Stimulated activated CD8-positive, alpha-beta memory T cell treated with anti-CD3 and anti-CD28 coated beads, Interleukin-15, amount 100 ng/mL, for 1 hour (primary cell): ENCODE results near the gene POTEF.
"Not testable (repeated sequence)": the region's sequence is repeated elsewhere in the genome, so short reads cannot be mapped to it uniquely, and the experiment has no call there.

Experiments used
- DNase-seq: peaks from one replicate; pipeline ENCODE4 v3.0.0-alpha.2; 2020; ENCODE audit warnings: low read depth

POTEF gene

DNA sequence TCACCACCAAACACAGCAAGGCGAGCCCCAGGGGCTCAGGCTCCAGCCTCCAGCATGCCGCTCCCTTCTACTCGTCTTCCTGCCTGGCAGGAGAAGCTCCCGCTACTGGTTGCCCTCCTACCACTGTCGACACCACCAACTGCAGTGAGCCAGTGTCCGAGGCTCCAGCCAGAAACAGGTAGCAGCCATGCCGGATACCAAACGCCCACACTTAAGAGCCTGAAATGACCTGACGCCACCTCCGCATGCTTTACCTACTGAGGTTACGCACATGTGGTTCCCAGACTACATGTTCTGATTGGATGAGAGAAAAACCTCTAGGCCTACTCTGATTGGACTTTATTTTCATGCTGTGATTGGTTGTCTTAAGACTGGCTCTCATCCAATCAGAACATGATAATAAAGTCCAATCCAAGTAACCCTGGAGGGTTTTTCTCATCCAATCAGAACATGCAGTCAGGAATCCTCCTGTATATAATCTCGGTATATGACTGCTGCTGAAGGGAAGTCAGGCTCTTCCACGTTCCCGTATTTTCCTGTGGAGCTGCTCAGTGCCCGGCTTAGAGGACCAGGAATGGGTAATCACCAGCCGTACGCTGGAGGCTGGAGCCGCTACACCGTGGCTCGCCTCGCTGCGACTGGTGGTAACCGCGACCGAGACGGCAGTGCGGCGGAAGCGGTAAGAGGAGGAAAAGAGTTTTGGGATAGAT is at the start of gene POTEF:
Gene POTEF (minus strand): TSS at position 103 of the 710 bp plus-strand sequence. CDS start 8,707 bp downstream, outside the sequence.
- DNase-seq = not testable (repeated sequence)

- not testable (repeated sequence) for DNase-seq
These were observed 45.8 kb upstream of the POTEF start for GRCh38 chr2:130174866-130175265.

- DNase-seq = no peak
These were observed 40.9 kb upstream of the POTEF start for GRCh38 chr2:130169896-130170295.

DNA sequence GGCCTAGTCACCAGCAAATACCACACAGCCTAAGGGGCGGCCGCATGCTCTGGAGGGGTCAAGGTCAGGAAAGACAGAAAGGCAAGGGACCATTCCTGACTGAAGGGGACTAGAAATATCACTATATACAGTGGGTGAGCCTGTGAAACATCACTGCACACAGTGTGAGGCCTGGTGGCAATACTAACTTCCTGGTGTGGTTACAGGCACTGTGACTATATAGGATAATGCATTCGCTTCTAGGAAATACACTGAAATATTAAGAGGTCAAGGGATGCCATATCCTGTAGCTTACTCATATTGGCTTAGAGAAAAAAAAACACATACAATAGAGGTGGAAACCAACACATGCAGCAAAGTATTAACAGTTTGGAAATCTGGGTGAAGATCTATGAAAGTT is 40.1 kb upstream of the POTEF start:
- DNase-seq = not testable (repeated sequence)

DNA sequence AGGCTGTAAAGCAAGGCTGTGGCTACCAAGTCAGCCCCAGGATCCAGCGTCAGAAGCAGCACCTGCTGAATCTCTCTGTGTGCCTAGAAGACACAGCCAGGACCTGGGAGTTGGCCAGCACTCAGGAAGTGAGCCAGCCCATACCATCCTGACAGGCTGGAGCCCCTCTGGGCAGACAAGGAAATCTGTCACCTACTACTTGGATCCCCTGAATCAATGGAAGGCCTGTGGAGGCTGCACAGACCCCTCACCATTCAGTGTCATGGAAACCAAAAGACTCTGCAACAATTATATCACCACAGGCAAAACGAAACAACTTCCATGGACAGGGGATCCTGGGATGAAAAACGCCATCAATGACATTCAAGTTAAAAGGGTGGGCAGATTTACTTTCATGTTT is 37.6 kb upstream of the POTEF start:
- not testable (repeated sequence) for DNase-seq

- DNase-seq = no peak
These were observed 36.4 kb upstream of the POTEF start for GRCh38 chr2:130165293-130166016.

DNA sequence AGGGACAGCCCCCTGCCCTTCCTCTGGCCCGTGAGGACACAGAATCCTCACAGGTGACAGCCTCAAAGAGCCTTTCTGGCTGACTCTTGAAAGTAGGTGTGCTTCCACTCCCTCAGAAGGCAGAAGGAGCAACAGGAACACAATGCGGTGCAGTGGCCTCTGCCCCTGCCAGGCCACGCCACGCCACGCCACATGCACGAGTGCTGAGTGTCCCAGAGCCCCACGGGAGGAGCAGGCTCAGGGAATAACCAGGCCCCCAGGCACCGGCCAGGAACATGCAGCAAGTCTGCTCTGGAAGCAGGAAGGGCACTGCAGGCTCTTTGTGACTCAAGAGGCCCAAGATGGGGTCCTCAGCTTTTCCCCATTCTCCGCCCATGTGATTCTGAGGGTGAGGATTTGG is 33.9 kb upstream of the POTEF start:
- no peak for DNase-seq

GRCh38 chr2:130162486-130162885 is 33.5 kb upstream of the POTEF start:
- DNase-seq = not testable (repeated sequence)

DNA sequence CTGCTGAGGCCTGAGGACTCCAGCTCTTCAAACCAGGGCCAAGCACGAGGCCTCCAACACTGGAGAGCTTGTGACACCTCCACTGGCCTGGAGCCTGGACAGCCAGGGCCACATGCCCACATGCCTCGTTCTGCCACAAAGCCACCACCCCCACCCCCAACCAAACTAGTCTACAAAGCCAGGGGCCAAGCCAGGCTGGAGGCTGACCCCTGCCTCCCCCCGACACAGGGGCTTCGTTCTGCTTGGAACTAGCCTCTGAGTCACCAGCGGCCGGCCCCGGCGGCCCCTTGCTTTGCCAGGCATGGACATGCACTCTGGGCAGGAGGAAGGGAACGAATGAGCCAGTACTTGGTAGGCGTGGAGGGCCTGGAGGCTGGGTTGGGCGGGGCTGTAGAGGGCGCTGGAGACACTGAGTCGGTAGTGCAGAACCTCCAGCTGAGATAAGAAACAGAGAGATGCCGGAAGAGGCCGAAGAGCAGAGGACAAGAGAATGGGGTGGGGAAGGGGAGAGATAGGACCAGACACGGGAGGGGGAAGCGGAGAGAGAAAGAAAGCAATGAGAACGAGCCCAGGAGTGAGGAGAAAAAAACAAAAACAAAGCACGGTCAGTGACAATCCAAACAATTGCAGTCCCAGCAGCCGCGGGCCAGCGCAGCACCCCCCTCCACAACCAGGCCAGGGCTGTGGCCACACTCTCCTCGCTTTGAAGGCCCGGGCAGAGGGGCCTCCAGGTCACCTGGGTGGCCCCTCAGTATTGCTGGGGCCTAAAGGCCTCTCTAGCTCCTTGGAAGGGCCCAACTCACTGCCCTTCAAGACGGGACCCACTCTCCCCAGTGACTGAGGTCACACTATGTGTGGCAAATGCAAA is 32.0 kb upstream of the POTEF start:
- not testable (repeated sequence) for DNase-seq

DNA sequence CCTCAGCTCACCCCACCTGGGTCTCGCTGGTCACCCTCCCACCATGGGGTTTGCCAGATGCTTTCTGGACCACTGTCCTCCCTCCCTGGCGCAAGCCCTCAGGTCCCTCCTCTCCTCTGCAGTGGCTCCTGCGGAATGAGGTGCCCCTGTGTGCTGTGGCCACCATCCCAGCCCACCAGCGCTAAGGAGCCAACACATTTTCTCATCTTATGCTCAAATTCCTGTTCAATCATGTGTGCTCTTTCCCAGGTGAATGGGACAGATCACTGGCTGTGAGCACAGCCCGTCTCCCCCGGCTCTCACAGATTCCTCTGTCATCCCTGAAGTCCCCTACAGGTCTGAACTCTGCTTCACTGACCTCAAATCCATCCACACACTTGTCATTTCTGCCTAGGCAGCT is 31.1 kb upstream of the POTEF start:
- DNase-seq = no peak

DNA sequence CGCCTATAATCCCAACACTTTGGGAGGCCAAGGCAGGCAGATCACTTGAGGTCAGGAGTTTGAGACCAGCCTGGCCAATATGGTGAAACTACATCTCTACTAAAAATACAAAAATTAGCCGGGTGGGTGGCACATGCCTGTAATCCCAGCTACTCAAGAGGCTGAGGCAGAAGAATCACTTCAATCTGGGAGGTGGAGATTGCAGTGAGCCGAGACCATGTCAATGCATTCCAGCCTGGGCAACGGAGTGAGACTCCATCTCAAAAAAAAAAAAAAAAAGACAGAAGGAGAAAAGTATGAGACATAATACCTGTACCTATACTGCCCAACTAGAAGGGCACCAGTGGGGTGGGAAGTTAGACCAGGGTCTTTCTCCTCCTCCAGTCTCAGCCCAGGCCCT is 30.4 kb upstream of the POTEF start:
- not testable (repeated sequence) for DNase-seq

DNA sequence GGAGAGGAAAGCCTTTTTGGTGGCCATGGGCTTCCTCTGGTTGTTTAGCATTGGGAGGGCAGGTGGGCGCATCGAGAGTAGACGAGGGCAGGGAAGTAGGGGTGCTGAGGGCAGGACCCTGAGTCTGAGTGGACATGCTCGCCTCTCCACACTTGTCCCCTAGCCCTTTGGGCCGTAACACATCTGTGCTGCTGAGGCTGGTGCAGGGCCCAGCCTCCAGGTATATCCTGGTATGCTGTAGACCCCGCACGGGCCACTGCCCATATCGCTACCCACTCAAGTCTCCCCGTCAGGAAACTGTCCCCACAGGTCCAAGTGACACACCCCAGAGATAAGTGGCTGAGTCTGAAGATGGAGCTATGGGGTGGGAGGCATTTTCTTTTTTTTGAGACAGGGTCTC is 29.6 kb upstream of the POTEF start:
- DNase-seq = no peak

DNA sequence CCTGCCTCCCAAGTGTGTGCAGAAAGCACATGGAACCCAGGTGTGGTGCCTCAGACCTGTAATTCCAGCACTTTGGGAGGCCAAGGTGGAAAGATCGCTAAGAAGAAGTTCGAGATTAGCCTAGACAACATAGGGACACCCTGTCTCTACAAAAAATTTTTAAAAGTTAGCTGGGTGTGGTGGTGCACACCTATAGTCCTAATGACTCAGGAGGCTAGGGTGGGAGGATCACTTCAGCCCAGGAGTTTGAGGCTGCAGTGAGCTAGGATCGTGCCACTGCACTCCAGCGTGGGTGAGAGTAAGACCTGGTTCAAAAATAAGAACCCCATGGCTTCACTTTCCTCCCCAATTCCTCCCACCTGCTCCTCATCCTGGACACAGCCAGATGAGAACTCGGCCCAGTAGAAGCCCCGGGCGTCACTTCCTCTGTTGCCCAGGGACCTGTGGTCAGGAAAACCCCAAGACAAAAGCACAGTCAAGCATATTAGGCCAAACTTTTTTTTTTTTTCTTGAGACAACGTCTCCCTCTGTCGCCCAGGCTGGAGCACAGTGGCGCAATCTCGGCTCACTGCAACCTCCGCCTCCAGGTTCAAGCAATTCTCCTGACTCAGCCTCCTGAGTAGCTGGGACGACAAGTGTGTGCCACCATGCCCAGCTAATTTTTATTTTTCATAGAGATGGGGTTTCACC is 28.9 kb upstream of the POTEF start:
- not testable (repeated sequence) for DNase-seq

DNA sequence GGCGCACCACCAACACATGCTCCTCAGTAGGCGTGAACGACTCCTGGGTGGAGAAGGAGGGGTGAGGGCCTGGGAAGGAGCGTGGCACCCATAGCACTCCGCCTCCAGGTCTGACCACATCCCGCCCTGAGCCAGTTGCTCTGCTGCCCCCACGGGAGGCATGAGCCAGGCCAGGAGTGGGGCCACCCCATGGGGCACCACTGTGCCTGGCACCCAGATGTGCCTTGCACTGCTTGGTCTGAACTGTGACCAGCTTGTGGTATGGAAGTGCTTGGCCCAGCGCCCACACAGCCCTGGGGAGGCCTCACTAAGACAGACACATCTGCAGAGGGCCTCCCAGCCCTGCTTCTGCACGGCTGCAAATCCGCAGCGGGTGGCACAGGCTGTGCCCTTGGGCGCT is 28.3 kb upstream of the POTEF start:
- not testable (repeated sequence) for DNase-seq

- no peak for DNase-seq
These were observed 27.6 kb upstream of the POTEF start for GRCh38 chr2:130156624-130157004.

DNA sequence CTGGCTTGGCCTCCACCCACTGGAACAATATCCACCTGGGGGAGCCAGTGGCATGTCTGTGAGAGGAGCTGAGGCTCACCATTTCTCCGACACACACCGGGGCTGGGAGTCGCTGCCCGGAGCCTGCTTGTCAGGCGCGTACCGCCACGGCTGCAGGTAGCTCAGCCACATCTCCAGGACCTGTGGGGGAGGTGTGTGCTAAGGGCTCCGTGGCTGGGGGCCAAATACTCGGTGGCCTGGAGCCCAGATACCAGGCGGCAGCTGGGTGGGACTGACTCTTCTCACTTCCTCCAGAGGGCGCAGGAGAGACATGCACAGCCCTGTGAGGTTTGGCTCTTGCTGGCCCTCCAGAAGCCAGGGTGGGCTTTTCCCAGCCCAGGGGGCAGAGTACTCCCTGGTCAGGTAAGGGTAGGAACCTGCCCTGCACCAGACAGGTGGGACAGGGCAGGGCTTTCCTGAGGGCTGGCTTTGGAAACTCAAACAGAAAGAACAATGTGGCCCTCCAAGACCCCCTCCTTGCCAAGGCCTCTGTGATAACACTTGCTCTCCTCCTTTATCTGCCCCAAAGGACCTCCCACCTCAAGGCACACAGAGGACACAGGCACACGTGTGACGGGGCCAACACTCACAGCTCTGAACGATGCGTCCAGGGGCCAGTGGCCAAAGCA is 27.1 kb upstream of the POTEF start:
- not testable (repeated sequence) for DNase-seq

- no peak for DNase-seq
These were observed 26.0 kb upstream of the POTEF start for GRCh38 chr2:130154773-130155765.

GRCh38 chr2:130154423-130154770 is 25.4 kb upstream of the POTEF start:
- DNase-seq = not testable (repeated sequence)

DNA sequence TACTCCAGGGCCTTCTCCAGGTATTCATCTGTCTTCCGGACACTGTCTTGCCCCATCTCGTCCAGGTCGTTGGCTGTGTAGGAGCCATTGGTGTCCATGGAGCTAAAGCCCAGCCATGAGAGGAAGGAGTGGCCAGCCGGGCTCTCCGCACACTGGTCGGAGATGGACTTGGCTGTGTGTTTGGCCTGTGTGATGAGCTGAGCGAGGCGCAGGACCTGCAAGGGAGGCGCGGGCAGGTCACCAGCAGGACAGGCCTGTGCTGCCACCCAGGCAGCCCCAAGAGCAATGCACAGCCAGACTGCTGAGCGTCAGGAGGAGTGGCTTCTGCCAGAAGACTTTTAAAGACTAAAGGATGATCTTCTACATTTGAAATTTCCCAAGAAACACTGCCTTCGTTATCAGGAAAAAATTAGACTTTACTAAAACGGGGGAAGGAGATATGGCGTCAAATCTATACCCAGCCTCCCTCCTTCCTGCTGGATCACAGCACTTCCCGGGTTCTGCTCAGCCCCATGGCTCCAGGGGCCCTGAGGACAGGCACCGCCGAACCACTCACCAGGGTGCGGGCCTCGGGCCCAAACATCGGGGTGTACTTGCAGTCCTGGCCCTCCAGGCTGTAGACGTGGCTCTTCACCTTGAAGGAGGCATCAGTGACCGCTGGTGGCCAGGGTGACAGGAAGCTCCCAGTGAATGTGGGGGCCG is 24.9 kb upstream of the POTEF start:
- DNase-seq = not testable (repeated sequence)
